ENCODE data around the gene KLHDC4.

The KLHDC4 gene

DNA sequence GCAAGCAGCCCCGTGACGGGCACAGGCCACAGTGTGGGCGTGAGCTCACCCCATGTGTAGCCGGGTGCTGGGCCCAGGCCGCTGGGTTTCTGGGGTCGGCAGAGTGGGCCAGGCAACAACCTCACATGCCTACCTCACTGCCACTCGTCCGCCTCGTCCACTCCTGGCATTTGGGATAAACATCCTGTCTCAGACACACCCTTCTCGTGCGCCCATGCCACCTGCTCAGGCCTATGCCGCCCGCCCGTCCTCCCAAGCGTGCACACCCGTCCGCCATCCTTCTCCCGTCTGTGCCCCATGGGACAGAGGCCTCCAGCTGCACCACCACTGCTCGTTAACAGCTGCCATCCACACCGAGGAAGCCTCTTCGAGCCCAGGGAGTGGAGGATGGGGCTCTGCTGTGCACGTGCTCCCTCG, 64.3 kb downstream of the KLHDC4 start:
- no peak for DNase-seq

- no peak for DNase-seq
Measured at GRCh38 chr16:87701078-87701460, 64.7 kb downstream of the KLHDC4 start.

GRCh38 chr16:87700406-87701077, 65.2 kb downstream of the KLHDC4 start:
- no peak for DNase-seq

DNA sequence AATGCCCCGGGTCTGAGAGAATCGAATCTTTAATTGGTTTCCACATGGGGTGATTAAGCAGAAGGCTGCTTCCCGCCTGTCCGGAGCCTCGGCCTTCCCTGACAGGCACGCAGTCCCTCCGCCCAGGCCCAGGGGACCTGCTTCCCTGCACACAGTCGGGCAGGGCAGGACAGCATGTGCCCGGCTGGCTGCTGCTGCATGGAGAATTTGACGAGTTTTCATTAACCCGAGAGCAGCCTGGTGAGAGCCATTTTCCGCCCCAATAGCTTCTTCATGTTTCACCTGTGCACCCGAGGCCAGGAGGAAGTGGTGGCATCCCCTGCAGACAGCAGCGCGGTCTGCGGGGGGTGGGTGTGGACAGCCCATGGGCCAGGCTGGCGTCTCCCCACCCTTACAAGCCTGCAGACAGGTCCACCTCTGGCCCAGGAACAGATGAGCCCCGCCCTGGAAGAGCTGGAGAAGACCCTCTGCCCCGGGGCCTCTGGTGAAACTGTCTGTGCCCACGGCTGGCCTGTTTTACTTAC, 67.0 kb downstream of the KLHDC4 start:
- DNase-seq = no peak

- no peak for DNase-seq
Measured at GRCh38 chr16:87698241-87698640, 67.5 kb downstream of the KLHDC4 start.

- DNase-seq = no peak
Measured at GRCh38 chr16:87697792-87698191, 68.0 kb downstream of the KLHDC4 start.

DNA sequence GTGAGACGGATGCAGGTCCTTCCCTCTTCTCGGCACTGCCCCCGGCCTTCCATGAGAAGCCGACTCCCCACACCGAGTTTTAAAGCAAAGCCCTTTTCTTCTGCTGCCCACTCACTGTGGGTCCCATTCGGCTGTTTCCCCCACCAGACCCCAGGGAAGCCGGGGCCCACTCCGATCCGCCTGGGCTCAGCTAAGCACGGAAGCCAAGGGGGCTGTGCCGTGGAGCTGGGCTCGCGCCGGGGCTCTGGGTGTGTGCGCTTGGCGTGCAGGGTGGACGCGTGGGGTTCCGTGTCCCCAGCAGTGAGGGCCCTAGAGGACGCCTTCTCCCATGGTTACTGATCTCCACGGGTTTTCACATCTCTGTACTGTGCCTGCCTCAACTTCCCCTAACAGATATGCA, 68.5 kb downstream of the KLHDC4 start:
- DNase-seq = no peak

DNA sequence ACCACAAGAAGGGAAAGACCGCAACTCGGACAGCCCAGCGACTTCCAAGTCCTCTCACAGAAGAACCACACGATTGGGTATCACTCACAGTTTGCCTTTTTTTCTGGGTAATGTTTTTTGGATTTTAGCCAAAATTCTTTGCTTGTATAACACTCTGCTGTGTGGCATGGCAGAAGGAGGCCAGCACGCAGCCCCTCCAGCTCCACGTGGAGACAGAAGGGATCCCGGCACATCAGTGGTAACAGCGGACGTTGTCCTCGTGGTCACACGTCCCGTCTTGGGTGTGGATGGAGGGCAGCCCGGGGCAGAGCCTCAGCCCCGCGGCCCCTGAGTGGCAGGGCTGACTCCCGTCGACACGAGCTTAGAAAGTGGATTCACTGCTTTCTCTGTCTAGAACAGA, 69.1 kb downstream of the KLHDC4 start:
- no peak for DNase-seq

DNA sequence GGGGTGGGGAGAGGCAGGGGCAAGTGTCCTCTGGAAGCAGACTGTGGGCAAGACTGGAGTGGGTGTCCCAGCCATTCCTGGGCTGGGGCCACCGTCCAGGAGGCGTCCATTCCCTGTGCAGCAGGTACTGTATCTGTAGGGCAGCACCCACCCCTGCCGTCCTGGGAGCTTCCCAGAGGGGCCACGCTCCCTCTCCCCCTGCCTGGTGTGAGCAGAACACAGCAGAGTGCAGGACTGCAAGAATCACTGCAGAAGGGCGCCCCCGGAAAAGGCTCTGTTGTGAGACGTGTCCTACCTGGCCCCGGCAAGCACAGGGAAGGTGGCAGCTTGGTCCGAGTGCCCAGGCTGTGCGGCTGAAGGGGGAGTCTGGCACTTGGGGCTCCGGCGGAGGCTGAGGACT, 70.3 kb downstream of the KLHDC4 start:
- no peak for DNase-seq

DNA sequence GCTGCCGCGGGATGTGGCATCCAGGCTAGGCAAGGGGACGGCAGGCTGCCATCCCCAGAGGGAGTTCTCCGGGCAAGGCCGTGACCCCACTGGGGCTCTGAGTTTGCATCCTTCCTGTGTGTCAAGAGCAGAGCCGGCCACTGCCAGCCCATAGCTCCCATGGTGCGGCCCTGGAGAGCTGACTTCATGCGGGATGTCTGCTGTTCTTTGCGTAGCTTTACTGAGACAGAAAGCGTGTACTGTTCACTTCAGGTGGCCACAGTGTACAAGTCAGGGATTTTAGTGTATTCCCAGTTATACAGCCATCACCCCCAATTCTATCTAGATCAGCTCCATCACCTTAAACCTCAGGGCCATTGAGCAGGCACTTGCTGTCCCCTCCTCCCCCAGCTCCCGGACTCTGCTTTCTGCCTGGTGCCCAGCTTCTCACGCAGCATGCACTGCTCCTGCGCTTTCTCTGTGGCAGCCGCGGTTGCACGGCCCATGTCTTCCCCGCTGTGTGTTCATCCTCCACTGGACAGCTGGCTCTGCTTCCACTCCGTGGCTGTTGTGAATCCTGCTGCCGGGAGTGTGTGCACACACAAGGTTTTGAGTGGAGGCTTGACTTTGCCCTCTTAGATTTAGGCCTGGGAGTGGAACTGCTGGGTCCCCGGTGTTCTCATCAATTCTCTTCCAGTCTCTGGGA, 71.2 kb downstream of the KLHDC4 start:
- DNase-seq = no peak

DNA sequence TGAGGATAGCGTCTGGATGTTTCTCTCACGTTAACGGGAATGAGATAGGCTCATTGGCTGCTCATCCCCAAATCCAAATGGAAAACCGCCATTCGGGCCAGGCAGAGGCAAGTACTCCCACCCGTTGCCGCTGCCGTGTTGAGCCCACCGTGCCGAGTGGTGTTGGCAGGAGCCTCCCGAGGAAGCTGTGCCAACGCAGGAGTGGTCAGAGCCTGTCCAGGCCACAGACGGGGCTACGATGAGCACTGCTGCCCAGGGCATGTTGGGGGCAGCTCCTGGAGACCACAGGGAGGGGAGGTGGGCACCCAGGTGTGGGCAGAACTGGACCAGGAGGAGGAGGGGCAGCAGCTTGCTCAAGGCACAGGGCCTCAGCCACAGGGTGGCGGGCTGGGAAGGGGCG, 72.0 kb downstream of the KLHDC4 start:
- DNase-seq = no peak

DNA sequence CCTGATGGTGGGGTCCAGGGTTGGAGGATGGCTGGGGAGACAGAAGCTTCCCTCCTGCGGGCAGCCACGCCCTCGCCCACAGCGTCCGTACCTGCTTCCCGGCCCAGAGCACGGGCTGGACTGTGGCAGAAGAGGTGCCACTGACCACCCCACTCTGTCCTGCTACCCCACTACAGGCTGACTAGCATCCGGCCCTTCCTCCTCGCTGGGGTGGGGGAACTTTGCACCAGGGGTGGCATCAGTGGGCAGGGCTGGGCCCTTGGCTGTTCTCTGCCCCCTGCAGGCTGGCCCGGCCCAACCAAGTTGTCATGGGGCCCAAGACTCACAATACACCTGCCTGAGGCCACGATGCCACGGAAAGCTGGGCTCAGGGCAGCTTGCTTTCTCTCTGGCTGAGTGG, 73.0 kb downstream of the KLHDC4 start:
- no peak for DNase-seq

GRCh38 chr16:87692176-87692575, 73.6 kb downstream of the KLHDC4 start:
- no peak for DNase-seq

- DNase-seq = peak in 14 of 56 donors; percentile 4 to 53 (median 28)
Measured at GRCh38 chr16:87691686-87692079, 74.1 kb downstream of the KLHDC4 start.

DNA sequence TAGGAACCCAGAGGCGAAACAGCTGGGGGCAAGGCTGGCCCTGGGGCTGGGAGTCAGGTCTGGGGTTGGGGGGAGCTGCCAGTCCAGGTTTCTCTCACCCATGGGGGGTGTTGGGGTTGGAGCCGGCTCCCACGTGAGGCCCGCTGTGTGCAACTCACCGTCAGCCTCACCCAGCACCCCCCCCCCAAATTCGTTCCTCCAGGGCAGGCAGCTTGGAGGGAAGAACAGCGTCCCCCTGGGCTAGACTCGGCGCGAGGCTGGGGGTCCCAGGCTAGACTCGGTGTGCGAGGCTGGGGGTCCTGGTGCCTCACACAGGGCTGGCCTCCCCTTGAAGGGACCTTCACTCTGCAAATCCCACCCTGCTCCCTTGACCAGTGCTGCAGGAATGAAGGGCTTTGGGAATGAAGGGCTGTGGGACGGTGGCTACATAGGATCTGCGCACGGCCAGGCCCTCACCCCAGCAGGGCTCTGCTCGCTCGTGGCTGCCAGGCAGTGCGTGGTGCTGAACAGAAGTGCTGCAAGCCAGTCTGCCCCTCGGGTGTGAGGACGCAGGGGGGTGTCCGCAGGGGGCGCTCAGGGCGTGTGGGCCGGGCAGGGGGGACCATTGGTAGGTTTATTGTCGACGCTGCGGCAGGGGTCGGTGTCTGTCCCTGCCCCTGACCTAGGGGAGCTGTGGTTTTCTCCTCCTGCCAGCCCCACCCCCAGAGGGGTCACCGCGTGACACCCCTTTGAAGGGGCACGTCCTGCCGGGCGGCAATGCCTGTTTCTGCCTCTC, 74.7 kb downstream of the KLHDC4 start:
- no peak for DNase-seq

GRCh38 chr16:87689956-87690465, 75.8 kb downstream of the KLHDC4 start:
- no peak for DNase-seq

GRCh38 chr16:87688876-87689815, 76.6 kb downstream of the KLHDC4 start:
- DNase-seq = no peak

GRCh38 chr16:87687998-87688529, 77.7 kb downstream of the KLHDC4 start:
- DNase-seq = no peak

- DNase-seq = peak in 7 of 56 donors; percentile 8 to 53 (median 21)
Measured at GRCh38 chr16:87687126-87687910, 78.5 kb downstream of the KLHDC4 start.

DNA sequence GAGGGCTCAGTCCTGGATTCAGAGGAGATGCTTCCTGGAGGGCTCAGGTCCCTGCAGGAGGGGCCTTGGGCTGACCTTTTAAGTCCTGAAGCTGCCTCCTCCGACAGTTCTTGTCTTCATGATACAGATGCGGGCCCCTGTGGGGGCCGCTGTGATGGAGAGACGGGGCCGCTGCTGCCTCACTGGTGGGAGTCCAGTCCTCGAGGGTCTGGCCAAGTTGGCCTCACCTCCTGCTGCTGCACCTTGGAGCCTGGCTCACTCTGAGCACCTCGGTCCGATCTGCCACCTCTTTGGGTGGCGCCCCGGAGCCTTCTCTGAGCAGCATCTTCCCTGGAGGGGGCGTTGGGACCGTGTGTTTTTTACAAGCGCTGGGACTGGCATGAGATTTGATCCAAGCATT, 79.1 kb downstream of the KLHDC4 start:
- no peak for DNase-seq
